Body of pancreas (tissue), 4 donors: ENCODE results near the gene MAP2.

Experiments
- CTCF ChIP-seq, 7 experiments: fragments of 450-650 bp in 4 of 7; fragments of 200-600 bp in 3 of 7; sonication (generic) in 3 of 7; IDR thresholded peaks; one replicate each; pipeline ENCODE4 v1.5.1; 2016 to 2019; ENCODE audit warnings: antibody characterized with exemption in 7 of 7
- POLR2A ChIP-seq, 3 donors: fragments of 450-650 bp; IDR thresholded peaks; one replicate each; pipeline ENCODE4 v1.6.1; 2016; ENCODE audit warnings: antibody characterized with exemption in 3 of 3, mild to moderate bottlenecking in 2 of 3

- TF ChIP-seq CTCF (IDR thresholded peaks at IDR 0.05): no peak
- no peak for TF ChIP-seq POLR2A (IDR thresholded peaks at IDR 0.05)
Measured at GRCh38 chr2:209451209-209451834, 27.5 kb downstream of the MAP2 start.
